Ovary (tissue), 3 donors: ENCODE data around the gene PARN.

Experiments used
- EP300 ChIP-seq: sonication (generic); formaldehyde crosslinking; IDR thresholded peaks from one replicate; pipeline ENCODE4 v1.6.1; 2017; ENCODE audit warnings: antibody characterized with exemption
- POLR2A ChIP-seq: fragments of 450-650 bp; IDR thresholded peaks from one replicate; pipeline ENCODE4 v1.6.1; 2017; ENCODE audit warnings: antibody characterized with exemption, mild to moderate bottlenecking, moderate library complexity
- TF ChIP-seq, protein P1 (sequence below), 3 donors: fragments of 450-650 bp in 2 of 3; fragments of 200-600 bp in 1 of 3; IDR thresholded peaks; one replicate each; pipeline versions ENCODE4 v1.5.1 to v1.8.0; 2016 to 2022; ENCODE audit warnings: antibody characterized with exemption in 3 of 3, mild to moderate bottlenecking in 1 of 3
- donor health status: DM: no; HTN: no; CAD: no.

DNA sequence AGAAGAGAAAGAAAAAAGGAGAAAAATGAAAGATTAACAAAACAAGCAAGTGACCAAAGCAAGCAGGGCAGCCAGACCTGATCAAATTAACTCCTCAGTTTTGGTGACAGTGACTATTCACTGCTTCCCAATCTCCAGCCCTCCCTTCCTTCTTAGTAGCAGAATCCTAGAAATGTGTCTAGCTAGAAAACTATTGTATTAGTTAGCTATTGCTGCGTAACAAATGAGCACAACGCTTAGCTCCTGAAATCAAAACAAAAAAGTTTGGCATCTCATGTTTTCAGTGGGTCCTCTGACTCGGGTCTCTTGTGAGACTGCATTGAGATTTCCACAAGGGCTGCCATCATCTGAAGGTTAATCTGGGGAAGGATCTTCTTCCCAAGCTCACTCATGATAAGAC is 213.9 kb downstream of the PARN start:
- TF ChIP-seq, protein P1, sequence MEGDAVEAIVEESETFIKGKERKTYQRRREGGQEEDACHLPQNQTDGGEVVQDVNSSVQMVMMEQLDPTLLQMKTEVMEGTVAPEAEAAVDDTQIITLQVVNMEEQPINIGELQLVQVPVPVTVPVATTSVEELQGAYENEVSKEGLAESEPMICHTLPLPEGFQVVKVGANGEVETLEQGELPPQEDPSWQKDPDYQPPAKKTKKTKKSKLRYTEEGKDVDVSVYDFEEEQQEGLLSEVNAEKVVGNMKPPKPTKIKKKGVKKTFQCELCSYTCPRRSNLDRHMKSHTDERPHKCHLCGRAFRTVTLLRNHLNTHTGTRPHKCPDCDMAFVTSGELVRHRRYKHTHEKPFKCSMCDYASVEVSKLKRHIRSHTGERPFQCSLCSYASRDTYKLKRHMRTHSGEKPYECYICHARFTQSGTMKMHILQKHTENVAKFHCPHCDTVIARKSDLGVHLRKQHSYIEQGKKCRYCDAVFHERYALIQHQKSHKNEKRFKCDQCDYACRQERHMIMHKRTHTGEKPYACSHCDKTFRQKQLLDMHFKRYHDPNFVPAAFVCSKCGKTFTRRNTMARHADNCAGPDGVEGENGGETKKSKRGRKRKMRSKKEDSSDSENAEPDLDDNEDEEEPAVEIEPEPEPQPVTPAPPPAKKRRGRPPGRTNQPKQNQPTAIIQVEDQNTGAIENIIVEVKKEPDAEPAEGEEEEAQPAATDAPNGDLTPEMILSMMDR (IDR thresholded peaks at IDR 0.05) = no peak
- TF ChIP-seq POLR2A (no peak), EP300 (no peak)
